Fibroblast of skin of right quadriceps (primary cell): ENCODE measurements around the gene NKD1.

ENCODE experiments used
- DNase-seq: peaks from one replicate; pipeline ENCODE4 v3.0.0-alpha.2; 2013

Gene NKD1

DNA sequence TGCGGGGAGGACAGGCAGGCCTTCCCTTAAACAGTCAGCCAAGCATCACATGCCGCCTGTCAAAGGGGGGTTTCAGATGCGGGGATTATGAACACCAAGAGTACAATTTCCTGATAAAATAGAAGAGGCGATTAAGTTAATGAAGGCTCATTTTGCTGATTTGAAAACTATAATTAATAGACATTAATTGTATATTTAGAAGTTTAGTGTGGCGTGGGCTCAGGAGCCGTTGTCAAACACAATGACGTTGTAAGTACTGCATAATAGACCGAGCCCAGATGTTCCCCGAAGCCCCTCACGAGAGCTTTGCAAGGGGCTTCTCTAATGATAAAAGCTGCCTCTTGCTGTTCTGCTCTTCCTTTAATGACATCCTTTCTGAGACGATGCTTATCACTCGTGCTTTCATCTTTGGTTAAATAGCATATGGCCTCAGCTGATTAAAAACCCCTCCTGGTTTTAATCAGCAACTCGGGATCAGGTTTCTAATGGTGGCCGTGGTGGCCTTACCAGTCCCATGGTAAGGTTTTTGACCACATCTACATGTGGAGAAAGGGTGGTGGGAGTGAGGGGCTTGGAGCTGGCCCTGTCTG is 104.7 kb downstream of the NKD1 start:
- no peak for DNase-seq

DNA sequence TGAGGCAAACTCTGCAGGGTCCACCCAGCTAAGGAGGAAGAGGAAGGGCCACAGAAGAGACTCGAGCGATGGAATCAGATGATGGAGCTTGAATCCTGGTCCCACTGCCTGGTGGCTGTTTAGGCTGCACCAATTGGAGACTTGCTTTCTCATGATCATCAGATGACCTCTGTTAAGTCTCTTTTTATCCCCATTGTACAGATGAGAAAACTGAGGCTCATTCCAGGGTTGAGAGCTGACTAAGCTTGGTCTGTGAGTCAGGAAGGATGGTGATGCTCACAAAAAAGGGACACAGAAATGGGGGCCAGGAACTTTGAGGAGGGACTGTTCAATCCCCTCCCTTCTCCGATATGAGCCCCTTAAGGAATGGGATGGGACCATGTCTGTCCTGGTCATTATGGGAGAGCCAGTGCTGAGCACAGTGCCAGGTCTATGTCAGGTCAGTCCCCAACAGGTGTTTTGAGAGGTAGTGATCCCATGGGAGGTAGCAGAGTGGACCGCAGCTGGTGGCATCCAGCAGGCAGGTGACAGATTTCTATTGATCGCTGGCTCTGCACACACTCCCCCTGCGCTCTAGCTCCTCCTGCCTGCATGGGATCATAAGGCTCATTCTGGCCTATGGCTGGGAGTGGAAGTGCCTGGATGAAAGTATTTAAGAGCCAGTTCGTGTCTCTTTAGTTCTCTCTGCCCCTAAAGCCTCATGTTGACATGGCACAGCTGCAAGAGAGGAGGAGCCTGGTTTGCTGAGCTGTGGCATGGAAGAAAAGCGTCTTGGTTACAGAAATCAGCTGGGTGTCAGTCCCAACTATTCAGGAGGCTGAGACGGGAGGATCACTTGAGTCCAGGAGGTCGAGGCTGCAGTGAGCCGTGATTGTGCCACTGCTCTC is 105.7 kb downstream of the NKD1 start:
- no peak for DNase-seq

DNA sequence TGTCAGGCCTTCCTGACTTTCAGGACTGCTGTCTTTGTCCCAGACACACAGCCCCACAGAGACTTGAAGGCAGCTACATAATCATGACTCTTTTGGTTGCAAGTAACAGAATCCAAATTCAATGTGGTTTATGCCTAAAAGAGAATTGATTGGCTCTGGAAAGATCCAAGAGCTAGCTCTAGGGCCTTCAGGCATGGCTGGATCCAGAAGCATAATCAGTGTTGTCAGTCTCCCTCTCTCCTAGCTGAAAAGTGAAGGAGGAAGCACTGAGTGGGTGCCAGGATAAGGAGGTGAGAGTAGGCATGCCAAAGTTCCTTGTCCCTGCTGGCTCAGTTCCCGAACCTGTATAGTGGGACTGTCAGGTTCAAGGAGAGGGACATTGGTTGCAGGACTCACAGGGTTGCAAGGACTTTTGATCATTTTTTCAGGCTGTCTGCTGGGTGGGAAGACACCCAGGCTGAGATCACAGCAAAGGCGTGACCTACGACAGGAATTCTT is 107.4 kb downstream of the NKD1 start:
- no peak for DNase-seq

DNA sequence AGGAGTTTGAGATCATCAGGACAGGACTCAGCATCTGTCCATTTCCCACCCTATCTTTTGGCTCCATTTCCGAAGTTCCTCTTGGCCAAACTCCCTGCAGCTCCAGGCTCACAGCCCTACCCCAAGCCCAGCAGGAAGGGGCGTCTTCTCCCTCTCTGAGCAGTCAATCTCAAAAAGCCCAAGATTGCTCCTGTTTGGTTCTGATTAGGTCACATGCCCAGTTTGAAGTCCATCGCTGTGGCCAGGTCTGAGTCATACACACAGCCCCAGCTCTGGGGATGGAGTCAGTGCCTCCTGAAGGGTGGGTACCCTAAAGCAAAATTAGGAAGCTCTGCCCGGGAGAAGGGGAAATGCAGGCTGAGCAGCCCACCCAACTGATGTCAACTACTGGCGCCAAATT is 109.0 kb downstream of the NKD1 start:
- no peak for DNase-seq

DNA sequence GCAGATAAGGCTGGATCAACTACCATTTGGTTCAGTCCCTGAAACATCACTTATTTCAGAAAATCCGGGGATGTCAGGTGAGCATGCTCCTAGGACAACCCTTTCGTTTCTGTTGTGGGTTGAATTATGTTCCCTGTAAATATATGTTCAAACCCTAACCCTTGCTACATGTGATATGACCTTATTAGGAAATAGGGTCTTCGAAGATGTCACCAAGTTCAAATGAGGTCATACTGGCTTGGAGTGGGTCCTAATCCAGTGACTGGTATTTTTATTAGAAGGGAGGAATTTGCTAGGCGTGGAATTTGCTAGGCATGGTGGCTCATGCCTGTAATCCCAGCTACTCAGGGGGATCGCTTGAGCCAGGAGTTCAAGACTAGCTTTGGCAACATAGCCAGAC is 111.6 kb downstream of the NKD1 start:
- DNase-seq = no peak

DNA sequence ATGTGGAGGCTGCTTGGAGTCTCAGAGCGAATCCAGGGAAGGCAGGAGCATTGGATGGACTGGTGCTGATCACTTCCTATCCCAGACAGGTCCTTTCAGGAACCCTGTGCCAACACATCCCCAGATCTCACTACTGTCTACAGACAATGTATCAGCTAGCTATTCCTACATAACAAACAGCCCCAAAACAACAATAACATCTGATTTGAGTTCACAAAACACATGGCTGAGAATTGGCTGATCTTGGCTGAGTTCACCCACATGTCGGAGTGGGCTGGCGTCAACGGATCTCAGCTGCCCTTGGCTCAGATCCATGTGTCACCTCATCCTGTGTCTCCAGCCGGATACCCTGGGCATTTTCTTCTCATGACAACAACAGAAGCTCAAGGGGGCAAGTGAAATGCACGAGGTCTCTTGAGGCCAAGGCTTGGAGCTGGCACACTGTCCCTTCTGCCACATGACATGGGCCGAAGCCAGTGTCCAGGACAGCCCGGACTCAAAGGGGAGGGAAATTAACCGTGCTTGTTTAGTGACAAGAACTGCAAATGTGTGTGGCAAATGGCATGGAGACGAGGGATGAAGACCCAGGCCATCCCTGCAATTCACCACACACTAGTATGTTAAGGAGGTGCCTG is 114.2 kb downstream of the NKD1 start:
- DNase-seq = no peak

DNA sequence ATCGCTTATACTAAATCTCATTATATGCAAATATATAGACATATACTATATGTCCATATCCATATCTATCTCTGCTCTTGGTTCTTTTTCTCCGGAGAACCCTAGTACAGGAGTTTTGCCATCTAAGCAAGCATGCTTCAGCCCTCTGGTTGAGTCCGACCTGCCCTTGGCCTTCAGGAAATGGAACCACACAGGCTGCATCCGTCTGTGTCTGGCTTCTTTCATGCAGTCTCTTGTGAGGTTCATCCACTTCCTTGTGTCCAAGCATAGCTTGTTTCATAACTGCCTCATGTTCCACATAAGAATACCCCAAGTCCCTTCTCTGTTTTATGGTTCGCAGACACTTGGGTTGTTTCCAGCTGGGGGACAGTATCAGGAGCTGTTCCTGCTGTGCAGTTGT is 116.1 kb downstream of the NKD1 start:
- DNase-seq = no peak

DNA sequence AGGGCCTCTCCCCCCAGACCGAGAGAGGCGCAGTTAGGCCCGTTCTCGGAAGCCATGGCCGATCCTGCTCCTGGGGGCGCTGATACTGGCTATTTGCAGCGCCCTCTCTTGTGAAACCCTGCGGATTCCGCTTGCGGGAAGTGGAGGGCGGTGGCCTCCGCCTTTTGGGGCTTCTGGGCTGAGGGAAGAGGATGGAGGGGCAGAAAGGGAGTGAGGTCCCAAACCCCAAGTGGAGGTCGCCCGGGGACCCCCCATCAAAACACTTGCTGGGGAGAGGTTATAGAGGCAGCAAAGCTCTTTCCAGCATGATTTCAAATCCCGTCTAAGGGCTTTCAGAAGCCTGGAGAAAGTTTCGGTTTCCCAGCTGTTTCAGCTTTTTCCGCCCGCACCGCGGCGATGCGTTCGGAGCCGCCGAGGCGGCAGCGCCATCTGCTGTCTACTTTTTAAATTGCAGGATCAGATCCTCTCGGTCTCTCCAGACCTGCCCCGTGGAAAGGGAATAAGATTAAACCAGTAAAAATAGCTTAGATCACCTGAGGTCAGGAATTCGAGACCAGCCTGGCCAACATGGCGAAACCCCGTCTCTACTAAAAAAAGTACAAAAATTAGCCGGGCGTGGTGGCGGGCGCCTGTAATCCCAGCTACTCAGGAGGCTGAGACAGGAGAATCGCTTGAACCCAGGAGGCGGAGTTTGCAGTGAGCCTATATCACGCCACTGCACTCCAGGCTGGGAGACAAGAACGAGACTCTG is 117.1 kb downstream of the NKD1 start:
- DNase-seq = peak; percentile 65

DNA sequence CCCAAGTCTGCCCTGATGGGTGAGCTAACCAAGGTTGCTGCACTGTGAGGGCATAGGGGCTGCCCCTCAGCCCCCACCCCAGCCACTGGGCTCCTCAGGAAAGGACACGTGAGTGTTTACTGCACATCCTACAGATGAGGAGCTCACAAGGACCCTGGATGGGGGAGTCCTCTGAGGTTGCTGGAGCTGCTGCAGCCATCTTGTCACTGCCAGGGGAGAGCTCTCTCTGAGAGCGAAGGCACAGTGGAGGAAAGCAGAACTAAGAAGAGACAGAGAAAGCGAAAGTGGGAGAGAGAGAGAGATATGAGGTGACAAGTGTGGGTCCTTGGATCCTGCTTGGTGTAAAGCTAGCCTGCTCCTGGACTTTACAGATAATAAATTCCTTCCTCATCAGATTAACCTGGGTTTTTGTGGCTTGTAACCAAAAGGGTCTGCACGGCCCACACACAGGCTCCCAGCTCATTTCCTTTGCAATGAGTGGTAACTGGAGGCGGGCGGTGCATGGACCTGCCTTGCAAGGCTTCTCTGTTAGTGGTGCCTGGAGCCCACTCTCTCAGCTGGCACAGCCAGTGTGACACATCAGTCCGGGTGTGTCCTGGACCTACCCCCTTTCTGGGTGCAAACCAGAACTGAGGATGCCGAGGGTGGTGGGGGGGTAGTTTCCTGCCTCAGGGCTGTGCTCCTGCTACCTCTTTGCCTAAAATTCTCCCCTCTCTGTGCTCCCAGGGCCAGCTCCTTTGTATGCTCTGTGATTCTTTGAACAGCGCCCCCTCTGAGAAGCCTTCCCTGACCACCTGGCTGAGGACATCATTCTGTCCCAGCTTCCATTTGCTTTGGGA is 118.7 kb downstream of the NKD1 start:
- DNase-seq = no peak

DNA sequence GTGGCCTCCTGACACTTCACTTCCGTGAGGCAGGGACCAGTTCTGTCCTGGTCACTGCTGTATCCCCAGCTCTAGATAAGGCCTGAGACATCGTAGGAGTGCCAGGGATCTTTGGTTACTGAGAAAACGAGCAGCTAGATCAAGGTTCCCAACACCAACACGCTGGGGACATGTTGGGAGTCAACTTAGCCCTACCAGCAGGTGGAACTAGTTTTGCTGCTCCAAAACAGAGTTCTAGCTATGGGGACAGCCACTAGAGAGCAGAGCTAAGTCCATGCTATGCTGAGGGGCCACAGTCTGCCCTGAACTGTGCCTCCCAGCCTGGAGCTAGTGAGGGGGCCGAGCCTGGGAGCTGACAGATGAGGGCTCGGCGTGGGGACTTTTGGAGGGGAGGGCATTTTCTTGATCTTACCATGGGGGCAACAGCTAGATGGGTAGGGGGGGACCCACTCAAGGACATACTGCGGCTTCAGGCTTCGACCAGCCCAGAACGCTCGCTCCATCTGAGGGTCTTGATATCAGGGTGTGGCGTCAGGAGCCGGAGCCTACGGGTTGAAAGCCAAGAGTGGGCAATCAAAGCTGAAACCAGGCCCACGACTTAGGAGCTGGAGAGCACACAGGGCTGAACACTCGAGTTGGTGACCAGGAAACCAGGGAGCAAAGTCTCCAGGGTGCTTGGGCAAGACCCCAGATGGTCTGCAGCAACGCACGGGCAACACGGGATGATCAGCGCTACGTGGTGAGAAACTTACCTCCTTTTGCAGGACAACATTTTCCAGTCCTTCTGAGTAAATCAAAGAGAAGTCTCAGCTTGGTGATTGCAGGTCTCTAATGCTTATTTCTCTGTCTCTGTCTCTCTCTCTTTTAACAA is 119.5 kb downstream of the NKD1 start:
- no peak for DNase-seq

DNA sequence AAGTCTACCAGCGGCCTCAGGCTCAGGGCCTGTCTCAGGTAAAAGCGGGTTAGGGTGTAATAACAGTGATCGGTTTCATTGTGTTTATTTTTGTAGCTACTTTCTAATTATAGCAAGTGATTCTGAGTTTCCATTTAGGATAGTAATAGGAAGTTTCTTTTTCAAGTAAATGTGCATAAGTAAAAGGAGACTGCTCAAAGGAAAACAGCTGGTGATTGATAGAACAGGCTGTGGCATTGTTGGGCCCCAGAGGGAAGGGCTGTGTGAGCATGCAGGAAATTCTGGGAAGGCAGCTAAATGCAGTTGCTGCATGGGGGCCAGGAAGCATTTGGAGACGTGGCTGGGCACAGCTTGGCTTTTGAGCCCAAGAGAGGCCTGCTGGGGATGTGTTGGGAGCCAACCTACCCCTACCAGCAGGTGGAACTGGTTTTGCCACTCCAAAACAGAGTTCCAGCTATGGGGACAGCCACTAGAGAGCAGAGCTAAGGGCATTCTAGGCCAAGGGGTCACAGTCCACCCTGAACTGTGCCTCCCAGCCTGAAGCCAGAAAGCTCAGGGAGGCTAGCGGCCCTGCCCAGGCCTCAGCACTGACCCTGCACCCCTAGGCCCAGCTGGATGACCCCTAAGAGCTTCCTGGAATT is 120.3 kb downstream of the NKD1 start:
- DNase-seq = no peak

DNA sequence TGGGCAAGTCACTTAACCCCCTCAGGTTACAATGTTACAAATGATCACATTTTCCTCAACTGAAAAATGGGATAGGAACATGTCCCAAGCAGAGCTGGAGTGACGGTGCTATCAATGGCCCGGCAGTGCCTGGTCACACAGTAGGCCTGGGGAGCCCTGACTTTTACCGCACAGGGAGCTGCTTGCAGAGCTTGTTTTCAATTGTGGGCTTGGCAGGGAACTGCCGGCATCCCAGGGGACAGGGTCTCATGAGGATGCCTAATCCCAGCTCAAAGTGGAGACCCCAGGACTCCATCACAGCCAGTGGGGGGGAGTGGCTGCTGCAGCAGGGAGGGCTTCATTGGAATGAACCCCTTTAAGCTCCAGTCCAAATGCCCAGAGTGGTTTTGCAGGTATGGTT is 121.5 kb downstream of the NKD1 start:
- DNase-seq = no peak

DNA sequence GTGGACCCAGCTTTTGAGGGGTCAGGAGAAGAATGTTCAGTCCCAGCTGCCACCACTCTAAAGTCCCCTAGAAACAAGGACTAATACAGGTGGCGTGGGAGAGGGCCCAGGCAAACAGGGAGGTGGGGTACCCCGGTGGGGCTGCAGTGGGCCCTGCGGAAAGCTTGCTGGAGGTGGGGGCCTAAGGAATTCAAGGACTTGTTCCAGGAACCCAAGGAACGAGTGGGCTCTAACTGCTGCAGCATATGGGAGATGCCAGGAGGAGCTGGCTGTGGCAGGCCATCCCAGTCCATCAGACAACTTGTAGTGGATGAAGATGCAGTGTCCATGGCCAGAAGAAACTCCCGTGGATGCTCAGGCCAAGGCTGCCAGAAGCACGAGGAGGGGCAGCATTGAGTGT is 122.3 kb downstream of the NKD1 start:
- DNase-seq = no peak

DNA sequence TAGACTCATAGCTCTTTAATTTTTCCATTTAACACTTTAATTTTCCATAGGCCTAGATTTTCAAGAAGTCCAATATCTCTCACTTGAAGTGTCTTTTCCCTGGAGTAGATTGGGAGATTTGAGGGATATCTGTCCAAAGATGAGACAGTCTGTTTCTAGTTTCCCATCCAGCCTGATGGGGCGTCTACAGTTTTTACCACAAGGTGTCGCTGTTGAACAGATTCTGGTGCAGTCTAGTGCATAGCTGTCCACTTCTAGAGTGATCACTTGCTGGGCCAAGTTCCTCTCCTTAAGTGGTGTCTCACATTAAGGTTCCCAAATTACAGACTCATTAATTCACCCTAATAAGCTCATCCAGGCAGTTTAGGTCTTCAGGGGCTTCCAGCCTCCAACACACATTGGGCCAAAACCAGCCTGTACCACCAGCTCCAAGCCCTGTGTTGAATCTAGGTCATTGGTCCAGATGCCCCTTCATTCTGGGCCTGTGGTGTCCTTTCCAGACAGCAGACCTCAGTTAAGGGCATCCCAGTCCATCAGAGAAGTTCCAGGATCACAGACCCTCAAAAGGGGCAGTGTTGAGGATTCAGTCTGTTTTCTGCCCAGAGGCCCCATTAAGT is 123.6 kb downstream of the NKD1 start:
- peak; percentile 21 for DNase-seq

DNA sequence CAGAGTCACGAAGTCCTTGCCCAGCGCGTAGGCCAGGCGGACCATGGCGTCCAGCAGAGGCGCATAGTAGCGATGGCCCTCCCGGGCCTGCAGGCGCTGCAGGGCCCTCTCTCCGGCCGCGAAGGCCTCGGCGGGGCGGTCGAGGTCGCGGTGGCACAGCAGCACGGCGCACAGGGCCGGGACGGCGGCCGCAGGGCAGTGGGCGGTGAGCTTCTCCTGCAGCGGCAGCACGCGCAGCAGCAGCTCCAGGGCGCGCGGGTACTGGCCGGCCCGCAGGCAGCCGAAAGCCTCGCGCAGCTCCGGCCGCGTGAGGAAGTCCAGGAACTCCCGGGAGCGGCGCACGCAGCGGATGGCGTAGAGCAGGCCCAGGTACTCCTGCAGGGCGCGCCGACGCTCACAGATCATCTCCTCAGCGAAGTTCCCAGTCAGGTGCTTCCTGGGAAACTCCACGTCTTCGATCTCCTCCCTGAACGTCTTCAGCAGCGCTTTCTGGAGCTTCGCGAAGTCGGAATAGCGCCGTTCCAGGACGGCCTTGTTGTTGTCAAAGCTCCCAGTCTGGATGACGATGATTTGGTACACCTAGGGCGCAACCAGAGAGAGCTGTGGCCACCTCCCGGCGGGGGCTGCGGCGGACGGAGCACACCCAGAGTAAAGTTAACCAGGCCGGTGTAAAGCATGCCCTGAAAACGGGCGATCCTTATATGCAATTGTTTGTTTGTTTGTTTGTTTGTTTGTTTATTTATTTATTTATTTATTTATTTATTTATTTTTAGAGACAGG is 125.5 kb downstream of the NKD1 start:
- DNase-seq = no peak

DNA sequence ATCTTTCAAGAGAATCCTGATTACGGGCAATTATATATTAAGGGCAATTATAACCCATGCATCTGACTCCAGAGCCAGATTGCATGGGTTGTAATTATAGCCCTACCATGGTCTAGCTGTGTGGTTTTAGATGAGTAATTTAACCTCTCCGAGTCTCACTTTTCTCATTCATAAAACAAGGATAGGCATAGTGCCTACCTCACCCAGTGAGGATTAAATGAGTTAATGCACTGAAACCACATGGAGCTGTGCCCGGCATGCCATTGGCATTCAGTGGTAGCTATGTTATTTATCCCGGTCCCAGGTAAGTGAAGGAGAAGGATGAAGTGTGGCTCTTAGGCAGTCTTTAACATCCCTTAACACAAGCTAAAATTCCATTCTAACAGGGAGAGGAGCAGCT is 126.6 kb downstream of the NKD1 start:
- DNase-seq = no peak

DNA sequence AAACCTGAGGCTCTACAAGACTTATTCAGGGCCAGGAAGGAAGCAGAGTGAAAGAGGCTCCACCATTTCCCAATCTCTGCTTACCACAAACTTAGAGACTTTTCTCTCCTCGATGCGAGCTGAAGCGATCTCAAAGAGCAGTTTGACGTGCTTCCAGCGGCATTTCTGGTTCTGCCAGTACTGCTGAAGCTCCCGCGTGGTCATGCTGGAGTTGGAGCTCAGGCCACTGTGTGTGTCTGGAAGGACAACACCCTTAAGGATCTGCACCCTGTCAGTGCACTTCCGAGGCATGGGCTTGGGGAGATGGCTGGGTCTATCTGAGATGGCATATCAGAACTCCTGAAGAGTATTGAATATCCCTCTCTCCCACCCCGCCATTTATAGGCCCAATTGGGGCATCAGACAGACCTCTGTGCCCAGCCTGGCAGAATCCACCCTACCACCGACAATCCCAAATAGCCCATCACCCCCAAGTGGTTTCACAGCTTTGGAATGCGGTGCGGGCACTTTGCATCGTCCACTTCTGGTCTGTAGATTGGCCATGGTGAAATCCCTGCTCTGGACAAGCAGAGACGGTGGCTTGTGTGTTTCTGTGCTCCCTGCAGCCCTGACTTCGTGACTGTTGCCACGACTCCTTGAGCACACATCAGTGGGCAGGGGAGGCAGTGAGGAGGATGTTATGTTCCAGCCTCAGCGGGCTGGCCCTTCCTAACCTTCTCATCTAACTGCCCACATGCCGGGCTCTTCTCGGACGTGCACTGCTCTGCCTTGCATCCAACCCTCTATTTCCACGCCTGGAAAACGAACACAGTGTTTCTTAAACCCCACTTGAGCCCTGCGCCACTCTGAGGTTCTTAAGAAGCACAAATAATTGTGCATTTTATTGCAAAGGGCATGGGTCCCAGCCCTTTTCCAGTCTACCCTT is 127.8 kb downstream of the NKD1 start:
- DNase-seq = no peak

DNA sequence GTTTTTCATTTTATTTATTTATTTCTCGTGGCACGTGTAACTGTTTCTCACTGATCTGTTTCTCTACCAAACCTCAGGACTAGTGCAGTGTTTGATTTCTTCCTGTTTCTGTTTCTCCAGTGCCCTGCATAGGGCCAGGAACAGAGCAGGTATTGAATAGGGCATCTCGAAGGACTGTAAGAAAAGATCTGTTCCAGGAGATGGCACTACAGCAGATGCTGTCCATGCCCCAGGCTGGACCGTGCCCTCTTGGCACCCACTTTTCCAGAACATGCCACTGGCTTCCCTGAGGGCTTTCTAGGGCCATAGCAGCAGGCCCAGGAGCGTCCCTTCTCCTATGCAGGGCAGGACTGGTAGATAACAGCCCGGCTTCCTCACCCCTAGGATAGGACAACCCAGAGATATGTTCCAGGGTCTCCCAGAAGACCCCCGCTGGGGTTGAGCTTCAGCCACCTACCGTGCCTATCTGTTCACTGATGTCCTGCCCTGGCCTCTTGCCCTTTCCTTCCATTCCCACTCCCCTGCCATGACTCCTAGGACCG is 128.6 kb downstream of the NKD1 start:
- DNase-seq = no peak
